ENCODE results near the gene WFS1. TPM values are rescaled to one million over a fixed set of nuclear protein-coding genes. Genes with fewer than 3 reads are reported as not detected.

Gene WFS1
- total and polyA plus RNA-seq, 2 experiments from 2014 or later = 36.1 to 43.1 TPM

GRCh38 chr4:6228158-6229067 is 41.2 kb upstream of the WFS1 start:
- no peaks in the 10 kb centered on the region for H3K79me2 ChIP-seq
- WGBS (ENCODE audit: low lambda C conversion rate, missing lambda C conversion rate) = 84% methylated on average over 16 of the region's 16 CpGs

DNA sequence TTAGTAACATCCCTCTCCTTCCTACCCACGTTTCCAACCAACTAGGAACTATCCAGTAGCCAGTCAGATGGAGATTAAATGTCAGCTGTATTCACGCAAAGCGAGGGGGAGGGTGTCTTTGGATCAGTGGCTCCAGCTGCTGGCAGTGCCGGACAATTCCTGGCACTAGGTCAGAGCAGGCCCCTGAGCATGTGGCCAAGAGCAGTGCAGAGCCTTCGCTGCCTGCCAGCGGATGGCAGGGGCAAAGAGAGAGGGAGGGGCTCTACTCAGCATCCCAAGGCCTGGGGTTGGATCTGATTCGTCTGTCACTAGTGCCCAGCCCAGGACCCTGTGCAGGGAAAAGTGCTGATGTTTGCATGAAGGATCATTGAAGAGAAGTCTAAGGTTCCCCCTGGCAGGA is 40.6 kb upstream of the WFS1 start:
- H4K20me1 ChIP-seq (ENCODE audit: insufficient read depth, poor library complexity, severe bottlenecking) = no peaks in the 10 kb centered on the region
- WGBS (ENCODE audit: low lambda C conversion rate, missing lambda C conversion rate) = 73% methylated on average over 7 of the region's 7 CpGs
- no peaks in the 10 kb centered on the region for H3K79me2 ChIP-seq
- no peak overlapping the region for H3K27ac ChIP-seq
- H3K4me1 ChIP-seq (ENCODE audit: insufficient read depth) = no peaks in the 10 kb centered on the region
- no peaks in the 10 kb centered on the region for H3K9me3 ChIP-seq (ENCODE audit: low read depth)
- H3K9me2 ChIP-seq (replicated peaks; ENCODE audit: insufficient read depth) = no peaks in the 10 kb centered on the region
- peaks cover 10% of the 10 kb centered on the region for H3K27me3 ChIP-seq
- no peaks in the 10 kb centered on the region for H3K36me3 ChIP-seq (replicated peaks; ENCODE audit: insufficient read depth, low read depth)
- no peak overlapping the region for H3K4me2 ChIP-seq
- DNase-seq (ENCODE audit: low spot score) = no peak
- TF ChIP-seq EZH2phosphoT487 (IDR thresholded peaks at IDR 0.05; ENCODE audit: low read depth, severe bottlenecking, unreplicated experiment) (no peak), EZH2 (IDR thresholded peaks at IDR 0.05; ENCODE audit: borderline replicate concordance) (no peak)
- TF ChIP-seq, protein P1, sequence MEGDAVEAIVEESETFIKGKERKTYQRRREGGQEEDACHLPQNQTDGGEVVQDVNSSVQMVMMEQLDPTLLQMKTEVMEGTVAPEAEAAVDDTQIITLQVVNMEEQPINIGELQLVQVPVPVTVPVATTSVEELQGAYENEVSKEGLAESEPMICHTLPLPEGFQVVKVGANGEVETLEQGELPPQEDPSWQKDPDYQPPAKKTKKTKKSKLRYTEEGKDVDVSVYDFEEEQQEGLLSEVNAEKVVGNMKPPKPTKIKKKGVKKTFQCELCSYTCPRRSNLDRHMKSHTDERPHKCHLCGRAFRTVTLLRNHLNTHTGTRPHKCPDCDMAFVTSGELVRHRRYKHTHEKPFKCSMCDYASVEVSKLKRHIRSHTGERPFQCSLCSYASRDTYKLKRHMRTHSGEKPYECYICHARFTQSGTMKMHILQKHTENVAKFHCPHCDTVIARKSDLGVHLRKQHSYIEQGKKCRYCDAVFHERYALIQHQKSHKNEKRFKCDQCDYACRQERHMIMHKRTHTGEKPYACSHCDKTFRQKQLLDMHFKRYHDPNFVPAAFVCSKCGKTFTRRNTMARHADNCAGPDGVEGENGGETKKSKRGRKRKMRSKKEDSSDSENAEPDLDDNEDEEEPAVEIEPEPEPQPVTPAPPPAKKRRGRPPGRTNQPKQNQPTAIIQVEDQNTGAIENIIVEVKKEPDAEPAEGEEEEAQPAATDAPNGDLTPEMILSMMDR (IDR thresholded peaks at IDR 0.05; ENCODE audit: poor library complexity) = no peak
- no peak overlapping the region for H2AFZ ChIP-seq
- no peak overlapping the region for H3K4me3 ChIP-seq

More at GRCh38 chr4:6228158-6229067, 41.2 kb upstream of the WFS1 start:
- no peak overlapping the region for H3K4me3 ChIP-seq
- H3K9me3 ChIP-seq (ENCODE audit: low read depth) = no peaks in the 10 kb centered on the region
- no peaks in the 10 kb centered on the region for H3K36me3 ChIP-seq (replicated peaks; ENCODE audit: insufficient read depth, low read depth)
- TF ChIP-seq, protein P1 (IDR thresholded peaks at IDR 0.05; ENCODE audit: poor library complexity) = no peak
- no peak for TF ChIP-seq EZH2 (IDR thresholded peaks at IDR 0.05; ENCODE audit: borderline replicate concordance)
- TF ChIP-seq EZH2phosphoT487 (IDR thresholded peaks at IDR 0.05; ENCODE audit: low read depth, severe bottlenecking, unreplicated experiment) = no peak
- no peak overlapping the region for H3K27ac ChIP-seq
- no peaks in the 10 kb centered on the region for H4K20me1 ChIP-seq (ENCODE audit: insufficient read depth, poor library complexity, severe bottlenecking)
- no peak for DNase-seq (ENCODE audit: low spot score)
- no peaks in the 10 kb centered on the region for H3K9me2 ChIP-seq (replicated peaks; ENCODE audit: insufficient read depth)
- no peaks in the 10 kb centered on the region for H3K4me1 ChIP-seq (ENCODE audit: insufficient read depth)
- H2AFZ ChIP-seq = no peak overlapping the region
- H3K27me3 ChIP-seq = peaks cover 17% of the 10 kb centered on the region
- H3K4me2 ChIP-seq = no peak overlapping the region

DNA sequence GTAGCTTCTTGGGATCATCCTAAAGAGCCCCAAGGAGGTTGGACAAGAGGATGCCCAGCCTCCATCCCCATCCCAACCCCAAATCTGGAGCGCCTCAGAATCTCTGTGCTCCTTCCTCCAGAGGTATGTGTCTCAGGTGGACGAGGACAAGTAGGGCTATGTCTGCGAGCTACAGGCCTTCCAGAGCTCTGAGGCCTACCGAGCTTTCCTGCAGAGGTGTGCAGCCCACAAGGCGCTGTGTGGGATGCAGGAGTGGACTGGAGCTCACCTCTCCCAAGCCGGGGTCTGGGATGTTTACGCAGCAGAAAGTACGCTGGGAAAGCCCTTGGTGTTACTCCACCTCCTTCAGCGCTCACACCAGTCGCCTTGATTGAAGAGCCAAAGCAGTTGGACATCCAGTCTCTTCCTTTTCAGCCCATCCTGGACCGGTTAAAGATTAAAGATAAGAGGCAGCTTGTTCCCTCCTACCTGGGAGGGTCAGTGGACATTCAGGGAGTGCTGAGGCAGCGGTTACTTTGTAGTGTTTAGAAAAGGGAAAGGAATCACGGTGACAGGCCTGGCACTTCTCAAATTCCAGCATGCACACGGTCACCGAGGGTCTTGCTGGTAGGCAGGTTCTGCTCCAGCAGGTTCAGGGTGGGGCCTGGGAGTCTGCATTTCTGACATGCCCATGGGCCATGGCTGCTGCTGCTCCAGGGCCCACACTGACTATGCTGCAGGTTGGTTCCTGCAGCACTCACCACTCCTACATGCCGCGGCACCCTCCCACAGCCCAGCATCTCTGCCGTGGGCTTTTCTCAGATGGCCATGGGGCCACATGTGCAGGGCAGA is 39.8 kb upstream of the WFS1 start:
- Histone ChIP-seq H3K4me1 (ENCODE audit: insufficient read depth) (no peaks in the 10 kb centered on the region), H3K79me2 (no peaks in the 10 kb centered on the region), H2AFZ (no peak overlapping the region), H3K4me2 (no peak overlapping the region), H4K20me1 (ENCODE audit: insufficient read depth, poor library complexity, severe bottlenecking) (no peaks in the 10 kb centered on the region), H3K27ac (no peak overlapping the region), H3K4me3 (no peak overlapping the region), H3K9me3 (ENCODE audit: low read depth) (no peaks in the 10 kb centered on the region), H3K36me3 (replicated peaks; ENCODE audit: insufficient read depth, low read depth) (no peaks in the 10 kb centered on the region), H3K27me3 (peaks cover 4% of the 10 kb centered on the region), H3K9me2 (replicated peaks; ENCODE audit: insufficient read depth) (no peaks in the 10 kb centered on the region)
- WGBS (ENCODE audit: low lambda C conversion rate, missing lambda C conversion rate) = 71% methylated on average over 18 of the region's 18 CpGs
- no peak for TF ChIP-seq EZH2phosphoT487 (IDR thresholded peaks at IDR 0.05; ENCODE audit: low read depth, severe bottlenecking, unreplicated experiment)
- TF ChIP-seq EZH2 (IDR thresholded peaks at IDR 0.05; ENCODE audit: borderline replicate concordance) = no peak
- TF ChIP-seq, protein P1 (IDR thresholded peaks at IDR 0.05; ENCODE audit: poor library complexity) = no peak
- DNase-seq (ENCODE audit: low spot score) = no peak
